ENCODE results near the gene TAF4B. TPM values are rescaled to one million over a fixed set of nuclear protein-coding genes. Genes with fewer than 3 reads are reported as not detected.
A peak's percentile ranks its signal among the peaks of the same experiment; 100 is the strongest.

TAF4B gene
- total and polyA plus RNA-seq, 9 of the 15 experiments (the other 6 are each of a cell fraction or from before 2014, with no cell fraction given) = 4.5 to 25.3 (median 20.5) TPM

DNA sequence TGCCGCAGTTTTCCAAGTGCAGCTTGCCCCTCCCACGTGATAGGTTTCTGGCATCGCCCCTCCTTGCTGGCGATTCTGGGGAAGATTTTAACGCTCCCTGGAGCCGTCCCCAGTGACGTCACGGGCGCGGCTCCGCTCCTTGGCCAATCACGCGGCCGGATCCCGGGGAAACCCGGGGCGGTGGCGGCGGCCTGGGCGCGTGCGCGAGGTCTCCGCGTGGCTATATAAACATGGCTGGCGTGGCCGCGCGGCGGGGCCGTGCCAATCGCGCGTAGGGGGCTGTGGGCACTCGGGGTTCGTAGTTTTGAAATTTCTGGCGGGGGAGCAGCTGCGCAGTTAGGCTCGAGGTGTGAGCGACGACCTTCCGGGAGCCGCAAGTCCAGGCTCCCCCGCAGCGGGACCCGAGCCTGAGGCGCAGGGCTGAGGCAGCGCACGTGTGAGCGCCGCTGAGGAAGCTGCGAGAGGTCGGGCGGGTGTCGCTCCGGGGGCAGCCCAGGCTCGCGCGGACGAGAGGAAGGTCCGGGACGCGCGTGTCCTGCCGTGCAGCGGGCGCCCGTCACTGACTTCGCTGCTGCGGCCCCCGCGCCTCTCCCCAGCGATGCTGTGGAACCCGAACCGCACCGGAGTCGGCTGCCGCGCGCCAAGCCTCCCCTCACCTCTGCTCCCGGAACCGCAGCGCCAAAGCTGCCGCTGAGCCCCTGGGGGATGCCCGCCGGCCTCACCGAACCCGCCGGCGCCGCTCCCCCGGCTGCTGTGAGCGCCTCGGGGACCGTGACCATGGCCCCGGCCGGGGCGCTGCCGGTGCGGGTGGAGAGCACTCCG is at the start of gene TAF4B (continued):
- TF ChIP-seq GTF3C2 (IDR thresholded peaks at IDR 0.05; ENCODE audit: borderline replicate concordance, extremely low read depth, insufficient read length) = no peak
- TF ChIP-seq EP300 (IDR thresholded peaks at IDR 0.05; ENCODE audit: low read length) = no peak; the same call in none of the 2 replicates
- no peak for TF ChIP-seq HMG20A (CRISPR knock-in tag; conservative IDR thresholded peaks at IDR 0.05)
- no peak for TF ChIP-seq CBX5 (IDR thresholded peaks at IDR 0.05; ENCODE audit: borderline replicate concordance, low read depth)
- TF ChIP-seq SRSF7 (optimal IDR thresholded peaks at IDR 0.05; ENCODE audit: low read depth, low read length) = peak; percentile 71
- no peak for TF ChIP-seq ETV5 (CRISPR knock-in tag; IDR thresholded peaks at IDR 0.05; ENCODE audit: low read depth)
- TF ChIP-seq RCOR1 (IDR thresholded peaks at IDR 0.05; ENCODE audit: borderline replicate concordance in 1 of 2, low read depth in 2 of 2, low read length in 2 of 2) = peak; percentile 1 to 79; a peak in 3 of 4 replicates
- peak; percentile 76 for TF ChIP-seq JUN (IDR thresholded peaks at IDR 0.05; ENCODE audit: borderline replicate concordance, low read depth, low read length)
- no peak for TF ChIP-seq JUN (CRISPR knock-in tag; IDR thresholded peaks at IDR 0.05; ENCODE audit: borderline replicate concordance)
- TF ChIP-seq, protein P1, sequence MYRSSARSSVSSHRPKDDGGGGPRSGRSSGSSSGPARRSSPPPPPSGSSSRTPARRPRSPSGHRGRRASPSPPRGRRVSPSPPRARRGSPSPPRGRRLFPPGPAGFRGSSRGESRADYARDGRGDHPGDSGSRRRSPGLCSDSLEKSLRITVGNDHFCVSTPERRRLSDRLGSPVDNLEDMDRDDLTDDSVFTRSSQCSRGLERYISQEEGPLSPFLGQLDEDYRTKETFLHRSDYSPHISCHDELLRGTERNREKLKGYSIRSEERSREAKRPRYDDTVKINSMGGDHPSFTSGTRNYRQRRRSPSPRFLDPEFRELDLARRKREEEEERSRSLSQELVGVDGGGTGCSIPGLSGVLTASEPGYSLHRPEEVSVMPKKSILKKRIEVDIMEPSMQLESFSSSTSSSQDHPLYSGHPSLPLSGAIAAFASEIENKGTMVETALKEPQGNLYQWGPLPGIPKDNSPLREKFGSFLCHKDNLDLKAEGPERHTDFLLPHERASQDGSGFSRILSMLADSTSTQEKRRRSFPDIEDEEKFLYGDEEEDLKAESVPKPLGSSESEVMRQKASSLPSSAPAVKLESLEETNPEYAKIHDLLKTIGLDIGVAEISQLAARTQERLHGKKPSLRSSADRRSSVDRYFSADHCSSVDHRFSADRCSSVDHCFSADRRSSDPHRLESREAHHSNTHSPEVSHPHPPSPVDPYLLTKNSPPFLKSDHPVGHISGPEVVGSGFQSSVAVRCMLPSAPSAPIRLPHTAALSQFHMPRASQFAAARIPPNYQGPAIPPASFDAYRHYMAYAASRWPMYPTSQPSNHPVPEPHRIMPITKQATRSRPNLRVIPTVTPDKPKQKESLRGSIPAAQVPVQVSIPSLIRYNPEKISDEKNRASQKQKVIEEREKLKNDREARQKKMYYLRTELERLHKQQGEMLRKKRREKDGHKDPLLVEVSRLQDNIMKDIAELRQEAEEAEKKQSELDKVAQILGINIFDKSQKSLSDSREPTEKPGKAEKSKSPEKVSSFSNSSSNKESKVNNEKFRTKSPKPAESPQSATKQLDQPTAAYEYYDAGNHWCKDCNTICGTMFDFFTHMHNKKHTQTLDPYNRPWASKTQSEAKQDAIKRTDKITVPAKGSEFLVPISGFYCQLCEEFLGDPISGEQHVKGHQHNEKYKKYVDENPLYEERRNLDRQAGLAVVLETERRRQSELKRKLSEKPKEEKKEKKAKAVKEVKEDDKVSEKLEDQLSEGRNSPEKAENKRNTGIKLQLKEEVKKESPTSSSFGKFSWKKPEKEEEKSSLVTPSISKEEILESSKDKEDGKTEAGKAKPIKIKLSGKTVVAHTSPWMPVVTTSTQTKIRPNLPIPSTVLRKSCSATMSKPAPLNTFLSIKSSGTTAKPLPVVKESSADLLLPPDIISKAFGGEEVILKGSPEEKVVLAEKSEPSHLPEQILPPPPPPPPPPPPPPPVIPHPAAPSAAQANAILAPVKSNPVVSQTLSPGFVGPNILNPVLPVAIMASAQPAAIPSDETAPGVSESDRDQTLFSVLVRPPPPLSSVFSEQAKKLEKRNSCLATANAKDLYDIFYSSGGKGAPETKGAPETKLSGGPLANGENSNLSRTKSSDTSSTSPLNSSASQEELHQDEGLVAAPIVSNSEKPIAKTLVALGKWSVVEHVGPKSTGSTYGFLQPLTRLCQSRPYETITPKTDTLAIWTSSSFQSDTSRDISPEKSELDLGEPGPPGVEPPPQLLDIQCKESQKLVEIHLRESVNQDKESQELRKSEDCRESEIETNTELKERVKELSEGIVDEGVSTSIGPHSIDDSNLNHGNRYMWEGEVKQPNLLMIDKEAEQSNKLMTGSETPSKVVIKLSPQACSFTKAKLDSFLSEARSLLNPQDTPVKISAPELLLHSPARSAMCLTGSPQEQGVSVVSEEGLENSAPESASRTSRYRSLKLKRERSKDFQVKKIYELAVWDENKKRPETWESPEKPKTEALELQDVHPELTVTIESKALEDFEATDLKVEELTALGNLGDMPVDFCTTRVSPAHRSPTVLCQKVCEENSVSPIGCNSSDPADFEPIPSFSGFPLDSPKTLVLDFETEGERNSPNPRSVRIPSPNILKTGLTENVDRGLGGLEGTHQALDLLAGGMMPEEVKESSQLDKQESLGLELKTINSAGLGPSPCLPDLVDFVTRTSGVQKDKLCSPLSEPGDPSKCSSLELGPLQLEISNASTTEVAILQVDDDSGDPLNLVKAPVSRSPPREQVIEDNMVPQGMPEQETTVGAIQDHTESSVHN (IDR thresholded peaks at IDR 0.05; ENCODE audit: borderline replicate concordance in 1 of 2, low read depth in 1 of 2) = no peak
- no peak for TF ChIP-seq ILK (tag; IDR thresholded peaks at IDR 0.05; ENCODE audit: borderline replicate concordance, low read depth)
- no peak for TF ChIP-seq DLX4 (CRISPR knock-in tag; IDR thresholded peaks at IDR 0.05)
- TF ChIP-seq SETDB1 (IDR thresholded peaks at IDR 0.05; ENCODE audit: low read length) = no peak
- TF ChIP-seq ZNF75A (CRISPR knock-in tag; IDR thresholded peaks at IDR 0.05) = no peak
